ENCODE data around the gene SOCS7.

Gene SOCS7

DNA sequence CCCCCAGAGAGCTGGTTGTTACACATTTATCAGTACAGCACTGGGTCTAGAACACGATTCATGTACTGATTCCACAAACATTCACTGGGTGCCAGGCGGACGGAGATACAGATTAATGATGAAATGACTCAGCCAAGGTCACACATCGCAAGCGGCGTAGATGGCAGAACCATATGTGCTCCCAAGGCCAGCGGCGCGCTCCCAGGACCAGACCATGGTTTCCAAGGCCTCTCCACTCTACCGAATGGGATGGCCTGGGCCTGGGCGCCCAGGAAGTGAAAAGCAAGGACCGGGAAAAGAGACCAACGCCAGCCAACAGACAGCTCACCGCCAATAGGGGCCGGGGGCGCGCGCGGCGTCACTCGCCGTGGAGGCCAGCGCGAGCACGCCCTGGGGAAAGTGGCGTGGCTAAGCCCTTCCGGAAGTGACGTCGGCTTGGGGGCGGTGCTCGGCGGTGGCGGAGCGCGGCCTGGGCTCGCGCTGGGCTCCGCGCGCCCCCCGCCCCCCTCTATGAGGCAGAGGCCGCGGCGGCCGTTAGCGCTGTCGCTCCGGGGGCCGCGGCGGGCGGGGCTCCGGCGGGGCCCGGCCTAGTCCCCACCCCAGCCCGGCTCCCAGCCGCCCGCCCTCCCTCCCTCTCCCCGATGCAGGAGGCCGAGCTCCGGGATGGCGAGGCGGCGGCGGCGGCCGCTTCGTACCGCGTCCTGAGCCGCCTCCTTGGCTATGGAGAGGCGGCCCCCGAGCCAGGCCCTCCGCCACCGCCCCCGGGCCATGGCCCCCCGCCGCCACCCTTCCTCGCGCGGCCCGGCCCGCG, at the start of gene SOCS7:
Gene SOCS7 (plus strand): TSS at position 433 of the 811 bp plus-strand sequence. CDS start 209 bp downstream, at position 642.
- peak; percentile 87 for DNase-seq

DNA sequence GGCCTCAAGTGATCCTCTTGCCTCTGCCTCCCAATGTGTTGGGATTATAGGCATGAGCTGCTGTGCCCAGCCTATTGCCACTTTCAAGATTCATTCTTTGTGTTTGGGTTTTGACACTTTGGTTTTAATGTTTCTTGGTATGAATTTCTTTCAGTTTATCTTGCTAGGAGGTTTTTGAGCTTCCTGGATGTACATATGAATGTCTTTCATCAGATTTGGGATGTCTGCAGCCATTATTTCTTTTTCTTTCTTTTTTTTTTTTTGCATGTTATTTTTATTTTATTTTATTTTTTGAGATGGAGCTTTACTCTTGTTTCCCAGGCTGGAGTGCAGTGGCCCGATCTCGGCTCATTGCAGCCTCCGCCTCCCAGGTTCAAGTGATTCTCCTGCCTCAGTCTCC, 36.1 kb upstream of the SOCS7 start:
- DNase-seq, result no peak

- DNase-seq, result no peak
Measured at GRCh38 chr17:38317081-38317480, 34.6 kb upstream of the SOCS7 start.

DNA sequence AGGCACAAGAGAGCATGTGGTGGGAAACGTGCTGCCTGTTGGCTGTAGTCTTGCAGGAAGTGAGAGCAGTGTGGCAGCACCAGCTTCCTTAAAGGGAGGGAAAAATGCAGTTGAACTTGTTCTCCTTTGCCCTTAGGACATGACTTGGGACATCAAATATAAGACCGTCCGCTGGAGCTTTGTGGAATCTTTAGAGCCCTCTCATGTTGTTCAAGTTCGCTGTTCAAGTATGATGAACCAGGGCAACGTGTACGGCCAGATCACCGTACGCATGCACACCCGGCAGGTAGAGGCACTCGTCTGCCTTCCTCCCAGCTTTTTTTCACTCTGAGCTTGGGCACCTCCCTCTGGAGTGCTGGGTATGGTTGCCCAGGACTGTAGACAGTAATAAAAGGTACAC, 31.2 kb upstream of the SOCS7 start:
- DNase-seq, result no peak

GRCh38 chr17:38322156-38322779, 29.4 kb upstream of the SOCS7 start:
- peak; percentile 65 for DNase-seq

GRCh38 chr17:38322897-38323296, 28.7 kb upstream of the SOCS7 start:
- DNase-seq, result no peak

GRCh38 chr17:38324141-38324697, 27.4 kb upstream of the SOCS7 start:
- peak; percentile 25 for DNase-seq

DNA sequence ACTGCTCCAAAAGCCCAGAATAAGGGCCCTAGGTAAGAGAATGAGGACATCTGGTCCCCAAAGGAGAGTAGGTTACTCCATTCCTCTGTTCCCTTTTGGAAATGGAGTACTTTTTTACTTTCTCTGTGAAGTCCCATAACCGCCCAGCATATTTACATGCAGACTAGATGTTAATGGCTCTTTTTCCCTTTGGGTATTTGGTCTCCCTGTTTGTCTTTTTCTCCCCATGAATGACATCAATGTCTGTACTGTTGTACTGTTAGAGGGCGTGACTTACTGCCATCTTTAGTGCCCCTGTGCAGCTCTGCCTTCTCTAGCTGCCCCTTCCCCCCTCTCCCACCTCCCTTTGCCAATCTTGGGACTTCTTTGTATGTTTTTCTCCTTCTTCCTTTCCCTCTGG, 26.9 kb upstream of the SOCS7 start:
- DNase-seq, result no peak

DNA sequence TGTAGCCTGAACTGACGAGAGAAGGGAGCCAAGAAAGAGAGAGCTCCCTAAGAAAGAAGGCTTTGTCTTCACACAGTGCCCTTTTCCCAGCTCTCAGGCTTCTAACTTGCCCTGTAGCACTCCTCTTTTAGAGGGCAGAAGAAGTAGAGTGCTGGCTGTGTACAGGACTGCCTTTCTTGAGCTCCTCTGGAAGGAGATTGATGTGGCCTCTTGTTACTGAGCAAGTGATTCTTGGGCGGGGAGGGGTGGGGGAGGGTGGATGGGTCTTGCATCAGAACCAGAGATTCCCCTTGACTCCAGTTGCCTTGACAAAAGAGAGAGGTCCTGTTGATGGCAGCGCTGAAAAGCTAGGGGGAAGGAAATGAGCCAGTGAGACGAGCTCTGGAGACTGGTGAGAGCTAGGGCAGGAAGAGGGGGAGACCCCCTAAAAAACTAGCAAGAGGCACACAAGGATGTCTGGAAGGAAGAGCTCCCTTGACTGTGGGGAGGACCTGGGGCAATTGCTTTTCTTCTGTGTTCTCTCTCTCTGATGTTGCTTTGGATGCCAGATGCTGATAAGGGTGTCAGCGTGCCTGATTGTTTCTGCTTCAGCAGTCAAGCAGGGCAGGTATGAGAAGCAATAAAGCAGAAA, 26.3 kb upstream of the SOCS7 start:
- no peak for DNase-seq

- no peak for DNase-seq
Measured at GRCh38 chr17:38326996-38327792, 24.4 kb upstream of the SOCS7 start.

- no peak for DNase-seq
Measured at GRCh38 chr17:38327936-38328335, 23.7 kb upstream of the SOCS7 start.

DNA sequence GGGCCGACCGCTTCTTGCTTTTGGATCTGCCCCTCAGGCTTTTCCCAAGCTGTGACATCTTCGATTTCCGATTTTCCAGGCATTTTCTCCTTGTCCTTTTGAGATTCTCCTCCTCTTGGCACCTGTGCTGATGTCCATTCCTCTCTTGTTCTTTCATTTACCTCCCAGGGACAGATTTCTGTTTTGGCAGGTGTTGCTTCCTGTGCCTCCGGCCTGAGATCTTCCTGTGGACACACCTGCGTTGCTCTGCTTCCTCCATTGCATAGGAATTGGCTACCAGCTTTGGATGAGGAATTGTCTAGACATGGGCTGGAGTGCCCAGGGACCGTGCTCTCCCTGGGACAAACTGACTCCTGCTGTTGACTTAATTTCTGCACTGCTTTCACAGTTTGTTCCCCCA, 23.0 kb upstream of the SOCS7 start:
- no peak for DNase-seq

- no peak for DNase-seq
Measured at GRCh38 chr17:38329284-38329683, 22.4 kb upstream of the SOCS7 start.

DNA sequence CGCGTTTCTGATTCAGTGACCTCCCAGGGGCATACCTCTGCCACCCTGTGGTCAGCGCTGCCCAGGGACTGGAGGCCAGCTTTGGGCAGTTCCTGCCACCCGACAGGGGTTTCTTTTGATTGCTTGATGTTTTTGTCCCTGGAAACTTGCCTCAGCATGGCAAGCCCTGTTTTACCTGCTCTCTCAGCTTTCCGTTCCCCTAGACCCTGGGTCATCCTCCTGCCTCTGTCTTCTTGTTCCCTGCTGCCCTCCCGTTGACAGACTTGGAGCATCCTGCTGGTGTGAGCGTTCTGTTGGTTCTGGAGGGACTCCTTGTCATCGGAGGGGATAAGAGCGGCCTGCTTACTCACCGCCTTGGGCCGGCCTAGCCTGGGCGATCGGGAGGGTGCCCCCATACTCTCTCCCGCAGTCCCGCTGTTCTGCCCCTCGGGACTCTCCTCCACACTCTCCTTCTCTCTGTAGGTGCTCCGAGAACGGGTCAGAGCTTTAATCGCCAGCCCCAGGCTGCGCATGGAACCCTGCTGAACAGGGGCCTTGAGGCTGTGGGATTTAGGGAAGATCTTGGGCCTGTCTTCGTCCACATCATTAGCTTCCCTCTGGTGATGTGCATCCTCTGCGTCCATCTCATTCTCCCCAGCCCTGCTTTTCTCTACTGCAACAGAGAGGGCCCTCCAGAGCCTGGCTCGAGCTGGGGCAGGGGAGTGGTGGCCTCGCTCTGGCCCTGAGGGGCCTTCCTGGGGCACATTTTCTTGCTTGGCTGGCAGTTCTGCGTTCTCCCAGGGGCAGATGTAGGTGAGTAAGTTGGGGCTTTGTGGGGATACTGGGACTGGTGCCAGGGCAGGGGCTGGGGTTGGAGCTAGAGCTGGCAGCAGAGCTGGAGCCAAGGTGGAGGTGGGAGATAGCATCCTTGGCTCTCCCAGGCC, 21.6 kb upstream of the SOCS7 start:
- DNase-seq, result no peak

- no peak for DNase-seq
Measured at GRCh38 chr17:38330941-38331411, 20.7 kb upstream of the SOCS7 start.

- no peak for DNase-seq
Measured at GRCh38 chr17:38332735-38333134, 18.9 kb upstream of the SOCS7 start.

GRCh38 chr17:38333635-38334295, 17.9 kb upstream of the SOCS7 start:
- DNase-seq, result peak; percentile 44

- no peak for DNase-seq
Measured at GRCh38 chr17:38334480-38335364, 16.9 kb upstream of the SOCS7 start.

DNA sequence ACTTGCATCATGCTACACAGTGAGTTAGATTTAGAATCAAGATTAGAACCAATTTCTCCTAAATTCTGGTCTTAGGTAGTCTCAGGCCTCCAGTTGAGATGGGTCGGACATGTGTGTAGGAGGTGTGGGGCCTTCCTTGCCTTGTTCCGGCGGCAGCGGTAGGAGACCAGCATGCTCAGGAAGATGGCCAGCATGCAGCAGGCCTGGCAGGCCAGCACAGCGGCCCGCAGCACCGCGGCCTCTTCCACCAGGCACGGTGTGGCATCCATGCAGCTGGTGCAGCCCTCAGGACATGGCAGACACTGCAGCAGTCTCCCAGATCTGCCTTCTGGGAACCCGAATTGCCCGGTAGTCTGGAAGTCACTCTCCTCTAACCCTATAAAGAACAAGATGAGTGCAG, 14.8 kb upstream of the SOCS7 start:
- no peak for DNase-seq

- DNase-seq, result no peak
Measured at GRCh38 chr17:38338053-38338452, 13.6 kb upstream of the SOCS7 start.
